ENCODE measurements around the gene HNRNPUL2.
"Not testable (repeated sequence)": the region's sequence is repeated elsewhere in the genome, so short reads cannot be mapped to it uniquely, and the experiment has no call there.

HNRNPUL2 gene

DNA sequence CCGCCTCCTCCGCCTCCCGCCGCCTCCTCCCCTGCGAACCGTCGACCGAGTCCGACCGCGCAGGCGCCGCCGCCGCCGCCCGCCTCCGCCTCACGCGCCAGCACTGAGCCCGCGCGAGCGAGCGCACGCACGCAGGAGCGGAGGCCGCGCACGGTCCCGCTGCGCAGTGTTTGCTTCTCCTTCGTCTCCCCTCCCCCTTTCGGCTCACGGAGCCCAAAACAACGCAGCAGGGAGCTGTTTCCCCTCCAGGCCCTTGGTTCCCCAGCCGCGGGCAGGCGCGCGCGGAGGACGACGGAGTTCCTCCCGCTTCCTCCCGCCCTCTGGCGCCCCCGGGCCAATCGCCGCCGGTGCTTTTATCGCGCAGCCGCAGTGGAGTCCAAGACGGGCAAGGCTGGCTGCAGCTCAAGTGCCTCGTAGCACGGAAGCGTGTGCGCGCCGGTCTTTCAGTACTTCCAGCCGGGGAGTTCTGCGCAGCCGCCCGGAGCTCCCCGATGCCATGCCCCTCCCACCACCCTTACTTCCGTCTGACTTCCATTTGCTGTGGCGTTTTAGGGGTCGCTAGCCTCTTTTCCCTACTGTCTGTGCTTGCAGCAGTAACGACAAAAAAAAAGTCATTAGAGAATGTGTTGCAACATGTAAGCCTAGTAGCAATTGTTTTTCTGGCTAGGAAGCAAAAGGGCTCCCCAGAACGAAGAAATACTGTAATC lies at the start of gene HNRNPUL2:
Gene HNRNPUL2, minus strand, starts transcription at position 293 of the 707 bp plus-strand sequence. CDS start 301 bp downstream, outside the sequence.
- peak; percentile 99 for DNase-seq

DNA sequence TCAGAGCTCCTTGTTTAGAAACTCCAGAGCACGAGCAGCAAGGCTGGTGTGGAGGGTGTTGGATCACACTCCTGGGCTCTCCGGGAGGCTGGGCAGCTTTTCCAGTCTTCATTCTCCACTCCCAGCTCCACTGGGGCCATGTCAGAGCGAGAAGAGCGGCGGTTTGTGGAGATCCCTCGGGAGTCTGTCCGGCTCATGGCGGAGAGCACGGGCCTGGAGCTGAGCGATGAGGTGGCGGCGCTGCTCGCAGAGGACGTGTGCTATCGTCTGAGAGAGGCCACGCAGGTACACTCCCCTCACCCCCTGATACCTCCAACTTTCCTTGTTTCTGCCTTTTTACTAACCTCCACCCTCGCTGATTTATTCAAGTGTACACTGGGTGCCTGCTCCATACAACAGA lies 48.4 kb upstream of the HNRNPUL2 start:
- DNase-seq: no peak

DNA sequence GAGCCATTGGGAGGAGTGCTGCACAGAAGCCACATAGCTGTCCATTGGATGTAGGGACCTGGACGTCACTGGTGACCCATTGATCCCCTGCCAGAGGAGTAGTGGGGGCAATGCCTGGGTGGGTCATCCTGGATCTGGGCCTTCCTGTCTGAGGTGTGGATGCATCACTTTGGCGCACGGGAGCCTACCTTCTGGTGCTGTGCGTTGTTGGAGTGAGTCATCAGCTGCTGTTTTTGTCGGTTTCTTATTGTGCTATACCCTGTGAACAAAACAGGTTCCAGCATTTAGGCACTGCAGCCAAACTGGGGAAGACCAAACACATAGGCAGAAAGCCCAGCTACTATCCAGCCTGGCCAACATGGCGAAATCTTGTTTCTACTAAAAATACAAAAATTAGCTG lies 47.1 kb upstream of the HNRNPUL2 start:
- no peak for DNase-seq

- peak; percentile 98 for DNase-seq
Measured at GRCh38 chr11:62771144-62772021, 44.1 kb upstream of the HNRNPUL2 start, which contains the start of gene TAF6L. Gene TAF6L, plus strand, starts transcription at chr11:62771396. Its CDS starts 4,388 bp downstream, at chr11:62775784.

- no peak for DNase-seq
Measured at GRCh38 chr11:62770778-62771143, 43.5 kb upstream of the HNRNPUL2 start.

GRCh38 chr11:62760867-62761227 lies 33.6 kb upstream of the HNRNPUL2 start:
- not testable (repeated sequence) for DNase-seq

DNA sequence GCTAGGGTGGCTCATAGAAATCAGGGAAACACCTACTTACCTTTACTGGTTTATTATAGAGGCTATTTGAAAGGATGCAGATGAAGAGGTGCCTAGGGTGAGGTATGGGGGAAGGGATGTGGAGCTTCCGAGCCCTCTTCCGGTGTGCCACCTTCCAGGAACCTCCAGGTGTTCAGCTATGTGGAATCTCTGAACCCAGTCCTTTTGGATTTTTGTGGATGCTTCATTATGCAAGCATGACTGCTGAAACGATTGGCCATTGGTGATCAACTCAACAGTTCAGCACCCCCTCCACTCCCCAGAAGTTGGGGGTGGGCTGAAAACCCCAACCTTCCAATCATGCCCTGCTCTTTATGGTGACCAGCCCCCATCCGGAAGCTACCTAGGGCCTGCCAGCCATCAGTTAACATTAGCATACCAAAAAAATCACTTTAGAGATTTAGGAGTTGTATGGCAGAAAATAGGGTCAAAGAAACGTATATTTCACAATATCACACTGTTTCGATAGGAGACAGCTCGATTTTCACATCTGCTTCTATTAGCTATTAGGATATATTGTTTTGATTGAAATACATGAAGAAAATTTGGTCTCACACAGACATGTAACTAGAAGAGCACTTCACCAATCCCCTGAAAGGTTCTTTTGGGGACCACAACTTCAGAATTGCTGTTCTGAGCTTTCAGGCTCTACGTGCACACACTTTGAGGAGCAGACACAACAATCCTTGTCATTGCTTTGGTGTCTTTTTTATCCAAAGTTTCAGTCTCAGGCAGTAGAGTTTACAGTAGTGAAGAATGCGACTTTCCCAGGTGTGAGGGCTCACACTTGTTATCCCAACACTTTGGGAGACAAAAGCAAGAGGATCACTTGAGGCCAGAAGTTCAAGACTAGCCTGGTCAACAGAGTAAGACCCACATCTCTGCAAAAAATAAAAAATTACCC lies 30.9 kb upstream of the HNRNPUL2 start:
- DNase-seq: no peak

DNA sequence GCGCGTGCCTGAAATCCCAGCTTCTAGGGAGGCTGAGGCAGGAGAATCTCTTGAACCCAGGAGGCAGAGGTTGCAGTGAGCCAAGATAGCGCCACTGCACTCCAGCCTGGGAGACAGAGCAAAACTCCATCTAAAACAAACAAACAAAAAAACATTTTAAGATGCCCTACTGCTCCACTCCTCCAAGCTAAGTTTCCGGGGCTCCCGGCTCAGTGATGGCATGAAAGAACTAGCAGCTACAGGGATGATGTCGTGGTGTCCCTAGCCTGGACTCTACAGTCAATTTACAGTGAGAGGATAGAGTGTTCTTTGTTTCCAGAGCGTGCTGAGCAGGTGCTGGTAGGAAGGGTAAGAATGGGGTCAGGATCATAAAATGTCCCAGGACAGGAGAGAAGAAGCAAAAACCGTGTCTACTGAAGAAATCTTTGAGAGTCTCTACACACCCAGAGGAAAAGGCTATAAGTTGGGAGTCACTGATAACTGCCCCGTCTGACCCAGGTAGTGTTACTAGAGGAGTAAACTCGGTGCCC lies 27.9 kb upstream of the HNRNPUL2 start:
- no peak for DNase-seq

GRCh38 chr11:62753736-62754603 lies 26.7 kb upstream of the HNRNPUL2 start, which contains the start of gene ZBTB3:
Gene ZBTB3, minus strand, starts transcription at chr11:62754160. Its CDS starts 496 bp downstream, at chr11:62753664.
- peak; percentile 100 for DNase-seq

- DNase-seq: no peak
Measured at GRCh38 chr11:62752994-62753735, 25.9 kb upstream of the HNRNPUL2 start.

DNA sequence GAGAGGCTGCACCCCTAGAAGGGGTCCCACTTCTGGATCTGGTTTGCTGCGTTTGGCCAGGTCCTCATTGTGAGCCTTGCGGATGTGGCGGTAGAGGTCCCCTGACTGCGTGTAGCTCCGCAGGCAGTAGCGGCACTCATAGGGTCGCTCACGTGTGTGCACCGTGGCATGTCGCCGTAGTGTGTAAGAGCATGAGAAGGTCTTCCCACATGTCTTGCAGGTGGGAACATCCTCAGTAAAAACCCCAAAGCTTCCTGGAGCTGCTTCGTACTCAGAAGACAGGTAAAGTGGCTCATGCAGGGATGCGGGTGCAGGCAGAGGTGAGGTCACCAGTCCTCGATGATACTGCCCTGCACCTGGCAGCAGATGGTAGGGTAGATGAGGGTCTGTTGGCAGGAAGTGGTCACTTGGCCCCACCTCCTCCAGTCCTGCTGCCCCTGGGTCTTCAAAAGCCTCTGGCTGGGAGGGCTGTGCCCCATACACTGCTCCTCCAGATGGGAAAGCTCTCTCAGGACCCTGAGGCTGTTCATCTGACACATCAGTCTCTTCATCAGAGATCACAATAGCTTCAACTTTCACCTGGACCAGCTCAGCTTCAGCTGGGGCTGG lies 25.0 kb upstream of the HNRNPUL2 start:
- DNase-seq: no peak

DNA sequence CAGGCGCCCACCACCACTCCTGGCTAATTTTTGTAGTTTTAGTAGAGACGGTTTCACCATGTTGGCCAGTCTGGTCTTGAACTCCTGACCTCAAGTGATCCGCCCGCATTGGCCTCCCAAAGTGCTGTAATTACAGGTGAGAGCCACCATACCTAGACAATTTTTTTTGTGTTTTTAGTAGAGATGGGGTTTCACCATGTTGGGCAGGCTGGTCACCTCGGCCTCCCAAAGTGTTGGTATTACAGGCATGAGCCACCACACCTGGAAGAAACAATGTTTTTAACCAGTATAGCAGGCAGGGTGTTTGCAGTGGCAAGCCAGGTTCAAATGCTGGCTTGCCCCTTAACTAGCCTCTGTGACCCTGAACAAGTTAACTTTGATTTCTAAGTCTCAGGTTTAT lies 22.7 kb upstream of the HNRNPUL2 start:
- DNase-seq: not testable (repeated sequence)

DNA sequence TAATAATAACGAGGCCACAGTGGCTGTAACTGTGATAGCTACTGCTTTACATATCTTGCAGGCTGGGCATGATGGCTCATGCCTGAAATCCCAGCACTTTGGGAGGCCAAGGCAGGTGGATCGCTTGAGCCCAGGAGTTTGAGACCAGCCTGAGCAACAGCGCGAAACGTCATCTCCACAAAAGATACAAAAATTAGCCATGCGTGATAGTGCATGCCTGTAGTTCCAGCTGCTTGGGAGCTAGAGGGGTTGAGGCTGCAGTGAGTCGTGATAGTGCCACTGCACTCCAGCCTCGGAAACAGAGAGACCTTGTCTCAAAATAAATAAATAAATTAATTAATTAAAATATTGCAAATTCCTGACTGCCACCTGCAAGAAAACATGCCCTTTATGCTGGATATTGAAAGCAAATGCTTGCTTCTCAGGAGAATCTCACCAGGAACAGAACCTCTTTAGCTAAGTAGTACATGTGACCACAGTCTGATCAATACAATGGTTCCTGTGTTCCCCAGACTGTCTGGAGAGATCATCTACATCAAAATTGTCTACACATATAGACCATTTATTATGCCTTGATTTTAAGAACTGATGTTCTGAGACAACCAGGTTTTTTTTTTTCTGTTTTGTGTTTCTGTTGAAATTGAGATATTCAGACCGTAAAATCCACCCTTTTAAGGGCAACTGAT lies 20.4 kb upstream of the HNRNPUL2 start:
- DNase-seq: no peak

DNA sequence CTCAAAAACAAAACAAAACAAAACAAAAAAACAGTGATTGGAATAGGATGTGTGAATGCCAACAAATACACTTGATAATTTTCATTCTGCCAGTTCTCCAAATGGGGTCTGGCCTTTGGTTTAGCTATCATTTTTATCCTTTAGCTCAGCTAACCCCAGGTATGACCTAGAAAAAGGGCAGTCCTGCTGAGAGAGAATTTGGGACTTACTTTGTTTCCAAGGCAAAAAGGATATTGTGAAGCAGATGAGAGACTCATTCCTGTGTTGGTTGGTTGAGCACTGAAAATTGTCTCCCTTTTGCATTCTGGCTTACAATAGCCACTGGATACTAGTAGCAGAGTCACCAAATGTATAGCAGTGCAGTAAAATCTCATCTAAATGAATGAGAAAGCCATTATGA lies 9.9 kb upstream of the HNRNPUL2 start:
- DNase-seq: no peak

DNA sequence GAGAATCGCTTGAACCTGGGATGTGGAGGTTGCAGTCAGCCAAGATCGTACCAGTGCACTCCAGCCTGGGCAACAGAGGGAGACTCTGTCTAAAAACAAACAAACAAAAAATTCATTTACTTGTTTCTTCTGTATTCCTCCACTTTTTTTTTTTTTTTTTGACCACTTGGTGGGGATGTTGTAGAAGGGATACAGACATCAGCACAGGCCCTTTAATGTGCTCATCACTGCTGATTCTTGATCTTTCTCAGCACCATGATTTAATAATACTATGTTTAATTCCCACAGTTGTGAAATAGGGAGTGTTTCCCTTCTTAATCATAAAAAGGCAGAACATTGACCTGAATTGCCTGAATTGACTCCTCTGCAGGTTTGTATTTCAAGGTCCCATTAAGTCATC lies 5.6 kb upstream of the HNRNPUL2 start:
- DNase-seq: peak; percentile 69

DNA sequence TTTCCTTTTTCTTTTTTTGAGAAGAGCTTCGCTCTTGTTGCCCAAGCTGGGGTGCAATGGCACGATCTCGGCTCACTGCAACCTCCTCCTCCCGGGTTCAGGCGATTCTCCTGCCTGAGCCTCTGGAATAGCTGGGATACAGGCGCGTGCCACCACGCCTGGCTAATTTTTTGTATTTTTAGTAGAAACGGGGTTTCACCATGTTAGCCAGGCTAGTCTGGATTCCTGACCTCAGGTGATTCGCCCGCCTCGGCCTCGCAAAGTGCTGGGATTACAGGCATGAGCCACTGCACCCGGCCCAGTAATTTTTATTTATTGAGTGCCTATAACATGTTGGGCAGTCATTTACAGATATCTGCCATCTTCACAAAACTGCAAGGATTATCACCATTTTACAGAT lies 2.8 kb upstream of the HNRNPUL2 start:
- DNase-seq: not testable (repeated sequence)

DNA sequence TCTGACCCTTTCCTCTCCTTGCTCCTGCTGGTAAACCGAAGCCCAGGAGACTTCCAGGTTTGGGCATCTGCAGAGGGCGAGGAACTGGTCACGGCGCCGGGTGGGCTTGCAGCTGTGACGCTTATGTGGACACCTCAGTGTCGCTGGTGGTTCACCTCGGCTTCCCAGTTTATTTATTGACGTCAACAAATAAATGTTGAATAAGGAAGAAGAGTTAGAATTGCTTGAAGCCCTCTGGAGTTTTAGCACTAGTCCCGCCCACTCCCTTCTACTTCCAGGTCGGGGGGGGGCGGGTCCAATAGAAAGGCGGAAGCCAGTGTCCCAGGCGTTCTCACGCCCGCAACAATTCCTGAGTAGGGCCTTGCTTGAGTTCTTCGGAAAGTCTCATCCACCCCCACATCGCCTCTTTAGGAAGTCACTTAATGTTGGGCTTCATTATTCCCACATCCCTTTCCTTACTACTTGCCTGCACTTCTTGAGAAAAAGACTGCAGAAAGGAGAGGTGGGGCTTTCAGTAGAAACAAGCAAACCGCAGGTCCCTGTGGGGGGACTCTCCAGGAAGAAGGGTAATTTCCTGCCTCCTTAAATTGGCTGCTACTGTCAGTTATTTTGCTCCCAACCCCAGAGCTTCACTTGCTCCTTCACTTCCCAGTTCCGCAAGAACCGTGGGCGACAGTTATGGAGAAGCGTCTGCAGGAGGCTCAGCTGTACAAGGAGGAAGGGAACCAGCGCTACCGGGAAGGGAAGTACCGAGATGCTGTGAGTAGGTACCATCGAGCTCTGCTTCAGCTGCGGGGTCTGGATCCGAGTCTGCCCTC lies 1.1 kb upstream of the HNRNPUL2 start, which contains the start of gene TTC9C:
Gene TTC9C, plus strand, starts transcription at position 316 of the 818 bp plus-strand sequence. Its CDS starts 363 bp downstream, at position 679.
- peak; percentile 90 for DNase-seq

GRCh38 chr11:62727872-62728170 lies 564 bp upstream of the HNRNPUL2 start:
- DNase-seq: peak; percentile 99

DNA sequence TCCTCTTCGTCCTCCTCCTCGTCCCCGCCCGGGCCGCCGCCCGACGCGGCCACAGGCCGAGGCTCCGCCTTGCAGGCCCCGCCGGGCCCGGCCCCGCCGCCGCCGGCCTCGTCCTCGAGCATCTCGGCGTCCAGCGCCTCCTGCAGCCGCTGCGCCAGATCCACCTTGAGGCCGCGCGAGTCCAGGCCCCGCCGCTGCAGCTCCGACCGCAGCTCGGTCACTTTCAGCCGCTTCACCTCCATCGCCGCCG lies 417 bp downstream of the HNRNPUL2 start:
- peak; percentile 58 for DNase-seq
